Left cardiac atrium (tissue), 4 donors: ENCODE measurements around the gene DCUN1D5. TPM values are rescaled to one million over a fixed set of nuclear protein-coding genes. Genes with fewer than 3 reads are reported as not detected.
A peak's percentile ranks its signal among the peaks of the same experiment; 100 is the strongest.

ENCODE experiments used
- ATAC-seq, 2 donors: fragments of 200-7000 bp; cut with Tn5 transposase; one replicate each; pipeline ENCODE4 v1.9.1; 2020; ENCODE audit warnings: mild to moderate bottlenecking in 2 of 2, moderate library complexity in 2 of 2
- DNase-seq: peaks from one replicate; pipeline ENCODE4 v3.0.0-alpha.2; 2020
- intact Hi-C, 2 donors: fragments of 100-400 bp; cut with DNase I; formaldehyde crosslinking; loops; one replicate each; pipeline versions ENCODE4 v1.14.1 to v1.15.1; 2022 to 2023
- long read RNA-seq: library from polyadenylated mRNA; unstranded; transcript quantifications from one replicate; pipeline ENCODE4 v2.0.0, GENCODE V29; 2021
- total RNA-seq, 2 donors: library from RNA; stranded (reverse); fragmentation: NEBNext Ultra II Directional; extraction: Animal tissue kit (Norgen Biotek cat#: 25700); gene quantifications; one replicate each; pipeline ENCODE4 v1.2.1, GENCODE V29; 2021
- donor health status: DM: no; HTN: yes; CAD: no.
- donor health status: DM: no; HTN: yes; CAD: no; lungs with severe emphysema.
- donor health status: DM: yes; HTN: yes; CAD: no.
- donor health status: Dilated cardiomyopathy.

Gene DCUN1D5
- 10 to 100 TPM; 18.5 to 25.4 TPM for total RNA-seq
- long read RNA-seq, transcript DCUN1D5-201 (8 exons, 1,337 nt), result major isoform, 31 of 35 reads
- long read RNA-seq, partial matches to known transcripts, result 0 of 35 reads
- long read RNA-seq, other reads (novel, unspliced or antisense), result 3 of 35 reads

- intact Hi-C loops, result no loop called here
- ATAC-seq, result peak; percentile 100
These were observed at the start of gene DCUN1D5 for GRCh38 chr11:103091801-103092524. DCUN1D5 (minus strand) TSS chr11:103092160; CDS start chr11:103091872, 288 bp downstream.

DNA sequence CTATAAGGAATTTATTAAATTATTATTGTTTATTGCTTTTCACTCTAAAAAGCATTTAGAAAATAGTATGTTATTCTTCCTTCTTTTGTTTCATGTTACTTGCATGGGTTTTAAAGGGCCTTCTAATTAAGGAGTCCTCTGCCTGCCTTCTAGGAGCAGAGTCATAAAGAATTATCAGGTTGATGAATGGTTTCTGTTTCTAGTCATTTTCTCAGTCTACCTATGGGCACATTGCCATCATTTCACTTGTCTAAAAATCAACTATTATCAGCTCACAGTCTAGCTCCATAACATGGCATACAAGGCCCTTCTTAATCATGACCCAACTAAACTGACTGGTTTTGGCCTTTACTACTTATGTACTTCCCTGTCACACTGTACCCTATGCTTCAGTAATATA lies 33.5 kb upstream of the DCUN1D5 start:
- intact Hi-C loops, result no loop called here
- DNase-seq (no peak), ATAC-seq (no peak)

More at GRCh38 chr11:103091801-103092524, at the start of gene DCUN1D5:
- DNase-seq, result peak; percentile 97

DNA sequence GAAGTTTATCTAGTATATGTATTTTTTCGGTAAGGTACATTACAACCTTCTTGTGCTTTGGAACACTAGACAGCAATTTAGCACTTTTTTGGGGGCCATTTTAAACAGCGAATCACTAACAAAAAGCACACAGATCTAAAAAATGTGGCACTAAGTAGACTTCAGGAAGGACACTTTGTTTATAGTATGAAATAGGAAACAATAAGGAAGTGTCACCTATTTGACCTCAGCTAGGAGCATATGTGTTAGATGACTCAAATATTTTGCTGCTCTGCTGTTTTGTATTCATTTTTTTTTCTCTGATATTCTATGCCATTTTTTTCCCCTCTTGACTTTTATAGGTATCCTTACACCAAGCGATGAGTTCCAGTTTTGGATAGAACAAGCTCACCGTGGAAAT lies 22.9 kb upstream of the DCUN1D5 start:
- intact Hi-C loops, result no loop called here
- DNase-seq, result no peak
- no peak for ATAC-seq

DNA sequence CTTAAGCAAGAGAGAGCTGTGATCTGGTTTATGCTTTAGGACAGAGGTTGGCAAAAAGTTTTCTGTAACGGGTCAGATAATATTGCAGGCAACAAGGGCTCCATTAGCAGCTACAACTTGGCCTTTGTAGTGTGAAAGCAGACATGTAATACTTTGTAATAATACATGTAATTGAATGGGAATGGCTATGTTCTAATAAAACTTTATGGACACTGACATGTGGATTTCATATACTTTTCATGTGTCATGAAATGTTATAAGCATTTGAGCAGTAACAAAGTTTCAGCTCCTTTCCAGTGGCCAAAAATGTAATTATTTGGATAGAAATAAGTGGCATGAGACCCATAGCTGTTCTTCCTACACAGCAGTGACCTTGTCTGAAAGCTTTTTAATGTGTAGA lies 20.4 kb upstream of the DCUN1D5 start:
- intact Hi-C loops, result no loop called here
- ATAC-seq (no peak), DNase-seq (no peak)

DNA sequence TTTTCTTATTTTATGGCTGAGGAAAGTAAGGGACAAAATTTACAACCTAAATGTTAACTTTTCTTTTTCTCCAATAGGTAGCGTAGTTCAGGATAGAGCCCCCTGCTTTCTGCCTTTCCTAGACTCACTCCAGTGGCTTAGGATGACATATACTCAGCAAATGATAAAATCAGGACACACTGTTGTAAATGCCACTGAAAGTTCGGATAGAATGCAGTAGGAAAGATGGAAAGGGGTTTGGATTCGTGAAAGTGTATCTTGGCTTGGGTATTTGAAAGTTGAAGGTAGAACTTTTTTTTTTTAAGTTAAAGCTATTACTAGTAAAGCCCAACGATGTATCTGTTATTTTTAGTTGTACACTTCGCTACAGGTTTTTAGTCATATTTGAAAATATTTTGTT lies 19.4 kb upstream of the DCUN1D5 start:
- no peak for DNase-seq
- no peak for ATAC-seq
- intact Hi-C loops, result no loop called here

DNA sequence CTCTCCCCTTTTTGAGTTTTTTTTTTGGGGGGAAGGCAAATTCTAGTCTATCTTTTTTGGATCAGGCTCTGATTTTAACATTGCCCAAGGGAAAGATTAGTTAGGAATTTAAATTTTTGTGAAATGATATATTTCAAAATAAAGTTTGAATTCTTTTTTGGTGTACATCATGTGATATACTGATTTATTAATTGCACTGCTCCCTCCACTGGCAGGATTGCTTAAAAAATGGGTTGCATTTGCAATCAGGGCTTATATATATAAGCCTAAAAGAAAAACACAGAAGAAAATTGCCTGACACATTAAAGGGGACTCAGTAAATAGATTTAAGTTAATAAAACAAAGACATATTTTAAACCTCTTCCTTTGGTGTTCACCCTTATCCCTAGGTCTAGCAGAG lies 18.4 kb upstream of the DCUN1D5 start:
- ATAC-seq, result no peak
- intact Hi-C loops, result no loop called here

DNA sequence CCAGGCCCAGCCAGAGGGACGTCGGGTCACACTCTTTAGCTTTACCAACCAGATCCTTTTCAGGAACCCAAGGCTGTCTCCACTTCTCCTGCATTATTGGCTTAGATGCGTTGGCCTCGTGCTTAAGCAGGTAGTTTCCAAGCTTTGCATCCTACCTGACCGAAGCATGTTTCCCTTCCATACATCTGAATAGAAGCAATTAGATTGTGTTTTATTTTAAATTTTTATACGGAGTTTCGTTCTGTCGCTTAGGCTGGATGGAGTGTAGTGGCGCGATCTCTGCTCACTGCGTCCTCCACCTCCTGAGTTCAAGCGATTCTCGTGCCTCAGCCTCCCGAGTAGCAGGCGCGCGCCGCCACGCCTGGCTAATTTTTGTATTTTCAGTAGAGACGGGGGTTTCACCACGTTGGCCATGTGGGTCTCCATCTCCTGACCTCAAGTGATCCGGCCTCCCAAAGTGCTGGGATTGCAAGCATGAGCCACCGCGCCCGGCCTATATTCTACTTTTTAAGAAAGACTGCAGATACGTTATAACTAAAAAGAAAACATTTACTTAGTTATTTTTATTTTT lies 17.9 kb upstream of the DCUN1D5 start:
- DNase-seq (no peak), ATAC-seq (peak in 1 of 2 donors; percentile 29)
- intact Hi-C loops, result no loop called here

More for the DNA sequence above, 18.4 kb upstream of the DCUN1D5 start:
- no peak for DNase-seq

- ATAC-seq, result peak; percentile 100
- intact Hi-C loops, result no loop called here
These were observed 17.2 kb upstream of the DCUN1D5 start, which contains the start of gene DYNC2H1 for GRCh38 chr11:103108933-103109817. DYNC2H1 (plus strand) TSS chr11:103109426; CDS start chr11:103109575, 149 bp downstream.

DNA sequence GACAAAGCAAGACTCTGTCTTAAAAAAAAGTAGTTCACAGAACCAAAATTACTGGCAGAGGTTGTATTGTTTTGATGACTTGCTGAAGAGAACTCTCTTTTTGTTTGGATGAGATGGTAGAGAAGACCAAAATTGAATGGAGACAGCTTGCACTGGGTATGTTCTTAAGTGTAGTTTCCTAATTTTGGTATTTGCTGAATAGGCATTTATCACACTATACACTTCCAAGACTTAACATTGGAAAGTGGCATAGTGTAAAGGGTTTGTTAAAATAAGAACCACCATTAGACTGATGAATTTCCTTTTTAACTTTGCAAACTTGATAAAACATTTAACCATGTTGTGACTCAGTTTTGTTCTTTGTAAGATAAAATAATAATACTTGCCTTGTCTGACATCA lies 5.3 kb upstream of the DCUN1D5 start:
- ATAC-seq (no peak), DNase-seq (no peak)
- intact Hi-C loops, result no loop called here

More at GRCh38 chr11:103108933-103109817, 17.2 kb upstream of the DCUN1D5 start, which contains the start of gene DYNC2H1:
- peak; percentile 92 for DNase-seq

DNA sequence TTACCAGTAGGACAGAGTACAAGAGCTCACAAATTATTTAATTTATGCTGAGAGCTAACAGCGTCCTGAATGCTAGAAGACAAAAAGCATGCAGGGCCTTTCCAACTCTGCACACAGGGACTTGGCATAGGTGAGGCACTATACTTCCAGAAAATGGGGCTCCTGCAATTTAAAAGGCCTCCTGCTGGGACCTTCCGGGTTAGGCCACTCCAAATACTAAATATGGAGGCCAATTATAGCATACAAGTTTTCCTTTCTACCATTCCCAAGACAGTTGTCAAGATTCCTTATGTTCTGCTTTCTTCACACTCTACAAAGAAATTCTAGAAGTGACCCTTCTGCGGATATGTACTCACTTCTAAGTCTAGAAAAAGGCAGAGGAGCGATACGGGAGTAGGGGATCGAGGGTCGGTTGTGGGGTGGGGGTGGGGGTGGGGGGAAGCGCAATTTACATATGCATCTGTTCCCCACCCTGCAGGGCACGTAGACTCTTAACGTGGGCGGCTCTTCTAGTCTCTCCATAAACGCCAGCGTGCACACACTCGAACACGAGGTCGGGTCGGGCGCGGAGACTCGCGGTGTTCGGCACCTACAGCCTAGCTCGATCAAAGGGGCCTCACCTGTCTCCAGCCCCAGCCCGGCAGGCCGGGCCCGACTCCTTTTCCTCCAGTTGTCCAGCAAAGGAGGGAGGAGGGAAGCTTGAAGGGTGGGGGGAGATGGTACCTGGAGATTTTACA lies 728 bp downstream of the DCUN1D5 start:
- intact Hi-C loops, result no loop called here

GRCh38 chr11:103086461-103086860 lies 5.5 kb downstream of the DCUN1D5 start:
- intact Hi-C loops, result no loop called here
- ATAC-seq (no peak), DNase-seq (no peak)

More for the DNA sequence above, 728 bp downstream of the DCUN1D5 start:
- ATAC-seq (peak; percentile 56 to 75), DNase-seq (peak; percentile 36)

DNA sequence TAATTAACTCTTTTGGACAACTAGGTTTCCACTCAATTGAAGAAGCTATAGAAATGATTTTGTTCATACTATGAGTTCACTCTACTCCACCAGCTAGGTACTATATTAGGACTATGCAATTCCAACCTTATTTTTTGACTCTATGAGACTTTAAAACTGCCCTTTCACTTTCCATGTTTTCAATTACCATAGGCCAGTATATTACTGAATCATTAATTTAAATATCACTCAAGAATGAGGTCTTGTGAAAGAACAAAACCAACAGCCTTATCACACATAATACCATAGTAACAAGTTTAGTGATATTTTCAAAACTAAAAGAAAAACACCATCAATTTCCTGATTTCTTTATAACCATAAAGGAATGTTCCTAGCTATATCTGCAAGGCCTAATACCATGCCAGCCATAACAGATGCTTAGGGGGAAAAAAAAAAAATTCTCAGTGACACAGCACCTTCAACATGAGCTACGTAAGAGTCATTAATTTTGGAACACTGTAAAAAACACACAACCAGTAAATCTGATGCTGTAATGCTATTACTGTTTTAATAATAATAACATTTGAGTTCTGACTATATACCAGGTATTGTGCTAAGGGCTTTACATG lies 6.1 kb downstream of the DCUN1D5 start:
- intact Hi-C loops, result no loop called here
- ATAC-seq, result peak in 1 of 2 donors; percentile 62
- no peak for DNase-seq

DNA sequence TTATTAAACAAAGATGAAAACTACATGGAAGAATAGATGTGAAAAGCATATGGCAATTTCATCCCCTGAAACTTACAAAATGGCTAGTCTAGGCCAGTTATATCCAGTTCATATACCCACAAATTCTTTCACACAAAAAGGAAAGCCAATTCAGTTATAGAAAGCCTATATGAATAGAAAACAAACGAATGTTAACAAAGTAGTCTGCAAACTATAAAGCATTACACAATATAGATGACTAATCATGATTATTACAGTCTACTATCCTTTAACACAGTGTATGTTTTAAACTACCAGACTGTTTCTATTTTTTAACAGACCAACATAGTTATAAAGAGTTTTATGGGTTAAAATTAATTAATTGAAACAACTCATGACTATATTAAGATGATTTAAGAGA lies 12.1 kb downstream of the DCUN1D5 start:
- DNase-seq (no peak), ATAC-seq (no peak)
- intact Hi-C loops, result no loop called here

GRCh38 chr11:103078710-103079109 lies 13.2 kb downstream of the DCUN1D5 start:
- intact Hi-C loops, result no loop called here
- no peak for ATAC-seq
- DNase-seq, result no peak

DNA sequence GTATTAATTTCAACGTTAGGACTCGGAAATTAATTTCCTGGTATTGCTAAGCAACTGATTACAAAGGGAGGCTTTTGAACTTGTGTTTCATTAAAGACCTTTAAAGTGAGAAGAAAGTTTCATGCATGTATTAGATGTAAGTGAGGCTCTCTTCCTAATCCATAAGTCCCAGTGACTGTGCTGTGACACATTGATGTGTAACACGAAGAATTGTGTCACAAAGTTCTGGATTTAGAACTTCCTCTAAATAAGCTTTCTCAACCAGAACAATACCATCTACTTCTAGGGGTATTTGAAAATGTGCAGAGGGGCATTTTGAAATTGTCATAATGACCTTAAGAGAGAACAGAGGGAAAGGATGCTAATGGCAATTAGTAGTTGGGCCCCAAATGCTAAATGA lies 14.4 kb downstream of the DCUN1D5 start:
- DNase-seq, result no peak
- intact Hi-C loops, result no loop called here
- no peak for ATAC-seq

DNA sequence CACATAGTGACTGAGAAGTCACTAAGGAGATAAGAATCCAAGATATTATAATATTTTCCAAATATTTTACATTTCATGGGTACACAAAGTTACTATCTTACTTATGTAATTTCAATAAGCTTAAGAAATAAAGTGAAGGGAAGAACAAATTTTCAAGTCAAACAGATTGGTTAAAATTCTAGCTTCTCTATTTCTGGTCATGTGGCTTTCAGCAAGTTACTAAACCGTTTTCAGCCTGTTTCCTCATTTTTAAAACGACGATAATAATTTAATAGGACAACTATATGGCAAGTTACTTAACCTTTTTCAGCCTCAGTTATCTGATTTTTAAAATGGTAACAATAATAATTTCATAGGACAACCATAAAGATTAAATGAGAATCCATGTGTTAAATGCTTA lies 15.6 kb downstream of the DCUN1D5 start:
- intact Hi-C loops, result no loop called here
- DNase-seq (no peak), ATAC-seq (no peak)

GRCh38 chr11:103071008-103071407 lies 21.0 kb downstream of the DCUN1D5 start:
- ATAC-seq (no peak), DNase-seq (no peak)
- intact Hi-C loops, result no loop called here

GRCh38 chr11:103070142-103070541 lies 21.8 kb downstream of the DCUN1D5 start:
- no peak for ATAC-seq
- intact Hi-C loops, result no loop called here
- DNase-seq, result no peak
